Pancreas (tissue), 10 donors: Measurements from ENCODE around the gene CCDC106. TPM values are rescaled to one million over a fixed set of nuclear protein-coding genes. Genes with fewer than 3 reads are reported as not detected.

ENCODE experiments used
- ATAC-seq, 4 donors: fragments of 200-7000 bp; cut with Tn5 transposase; one replicate each; pipeline versions ENCODE4 v1.8.0 to v1.9.1; 2020; ENCODE audit warnings: mild to moderate bottlenecking in 4 of 4, moderate library complexity in 4 of 4
- DNase-seq, 6 donors: peaks; one replicate each; pipeline ENCODE4 v3.0.0-alpha.2; 2020
- FAIRE-seq: peaks from 2 replicates; lab custom pipeline; 2012; peaks lifted over from hg19 to GRCh38; lab: Jason Lieb, UNC
- H3K27ac ChIP-seq, 4 donors: fragments of 200-600 bp; sonication (generic); 1 replicate in 3 of 4; 2 replicates in 1 of 4; pipeline versions ENCODE4 v1.5.0 to v1.8.0; 2020
- H3K27me3 ChIP-seq, 4 donors: fragments of 200-600 bp; one replicate each; pipeline ENCODE4 v1.8.0; 2021
- H3K36me3 ChIP-seq, 3 donors: fragments of 200-600 bp; sonication (generic) in 1 of 3; one replicate each; pipeline versions ENCODE4 v1.5.0 to v1.8.0; 2020 to 2021
- H3K4me1 ChIP-seq, 3 donors: fragments of 200-600 bp; one replicate each; pipeline ENCODE4 v1.8.0; 2021
- H3K4me3 ChIP-seq, 4 donors: fragments of 200-600 bp; sonication (generic) in 2 of 4; one replicate each; pipeline versions ENCODE4 v1.5.0 to v1.8.0; 2020 to 2021
- H3K9me3 ChIP-seq, 4 donors: fragments of 200-600 bp; one replicate each; pipeline ENCODE4 v1.8.0; 2021
- WGBS, 2 donors: extraction: QIAGEN DNeasy Blood & Tissue Kit; methylation state at CpG; one replicate each; pipeline ENCODE4 v1.1.7; 2013; 5-methylcytosine and 5-hydroxymethylcytosine counted together
- intact Hi-C, 3 donors: fragments of 100-400 bp; cut with DNase I; formaldehyde crosslinking; loops; one replicate each; pipeline versions ENCODE4 v1.11.1 to v1.14.2; 2022
- polyA plus RNA-seq, 2 donors: library from polyadenylated mRNA; stranded (reverse); fragments of 200-250 nt; gene quantifications; one replicate each; pipeline ENCODE4 v1.2.3, GENCODE V29; 2013
- total RNA-seq, 6 donors: library from RNA; stranded (reverse); fragmentation: NEBNext Ultra II Directional in 4 of 6; extraction: Animal tissue kit (Norgen Biotek cat#: 25700) in 4 of 6; gene quantifications; one replicate each; pipeline versions ENCODE4 v1.2.1 to v1.2.4, GENCODE V29; 2021 to 2023
- TF ChIP-seq, protein P1 (sequence below), 4 donors: fragments of 200-600 bp; sonication (generic) in 3 of 4; IDR thresholded peaks; one replicate each; pipeline versions ENCODE4 v1.5.0 to v1.8.0; 2021; ENCODE audit warnings: antibody characterized with exemption in 4 of 4
- donor health status: healthy with polysubstance abuse.
- donor health status: DM: no; HTN: no; CAD: no; lungs with moderate emphysema.
- donor health status: DM: no; HTN: no; CAD: no.
- donor health status: control.
- donor health status: control.
- donor health status: Bipolar disorder and iron deficiency.
- donor health status: DM: yes; HTN: yes; CAD: no.
- donor health status: DM: no; HTN: no; CAD: no.
- donor health status: DM: no; HTN: no; CAD: no.
- donor health status: DM: yes; HTN: yes; CAD: no.

The CCDC106 gene
- total and polyA plus RNA-seq, 8 donors, result 3.2 to 22.8 (median 5.4) TPM

DNA sequence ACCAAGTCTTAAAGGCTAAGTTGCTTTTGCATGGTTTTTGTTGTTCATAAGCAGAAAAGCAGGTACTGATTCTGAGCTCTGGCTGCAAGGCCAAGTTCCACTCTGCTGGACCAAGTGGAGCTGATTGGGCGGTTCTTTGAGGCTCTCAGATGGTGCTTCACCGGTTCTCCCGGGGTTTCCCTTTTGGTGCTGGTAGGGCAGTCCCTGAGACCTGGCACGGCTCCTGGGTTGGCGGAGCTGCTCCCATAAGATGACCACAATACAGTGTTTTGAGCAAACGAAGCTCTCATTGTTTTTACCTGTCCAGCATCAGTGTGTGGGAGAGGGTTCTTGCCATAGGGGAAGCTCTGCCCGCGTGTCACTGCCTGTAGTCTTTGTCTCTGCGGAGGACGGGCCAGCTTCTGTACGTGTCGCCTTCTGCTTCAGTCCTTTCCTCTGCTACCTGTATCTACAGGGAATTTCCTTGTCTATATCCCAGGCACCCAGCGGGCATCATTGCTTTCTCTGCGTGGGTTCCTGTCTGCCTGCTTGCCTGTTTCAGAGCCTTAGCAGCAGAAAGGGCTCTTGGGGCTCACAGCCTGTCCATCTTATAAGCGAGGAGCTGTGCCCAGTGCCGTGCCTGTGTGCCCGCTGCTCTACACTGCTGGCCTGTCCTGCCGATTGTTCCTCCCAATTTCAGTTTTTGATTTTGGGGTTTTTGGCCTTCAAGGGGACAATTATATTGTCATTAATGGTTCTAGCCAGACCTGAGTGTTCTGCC lies 9.2 kb downstream of the CCDC106 start:
- intact Hi-C loops, result no loop called here
- Histone ChIP-seq H3K27me3 (no peaks in the 10 kb centered on the region), H3K4me1 (peaks cover 18 to 24% (median 22%) of the 10 kb centered on the region in 3 donors), H3K27ac (peak overlapping the region in 1 of 4 donors; percentile 12), H3K36me3 (peaks cover 0 to 14% (median 14%) of the 10 kb centered on the region in 3 donors), H3K9me3 (no peaks in the 10 kb centered on the region), H3K4me3 (peak overlapping the region in 2 of 4 donors; percentile 66 to 100)
- 12 to 16% methylated on average over 18 of the region's 18 CpGs for WGBS, 2 donors
- DNase-seq (peak in 3 of 6 donors; percentile 26 to 64 (median 53)), ATAC-seq (no peak), FAIRE-seq (no peak)
- TF ChIP-seq, protein P1, sequence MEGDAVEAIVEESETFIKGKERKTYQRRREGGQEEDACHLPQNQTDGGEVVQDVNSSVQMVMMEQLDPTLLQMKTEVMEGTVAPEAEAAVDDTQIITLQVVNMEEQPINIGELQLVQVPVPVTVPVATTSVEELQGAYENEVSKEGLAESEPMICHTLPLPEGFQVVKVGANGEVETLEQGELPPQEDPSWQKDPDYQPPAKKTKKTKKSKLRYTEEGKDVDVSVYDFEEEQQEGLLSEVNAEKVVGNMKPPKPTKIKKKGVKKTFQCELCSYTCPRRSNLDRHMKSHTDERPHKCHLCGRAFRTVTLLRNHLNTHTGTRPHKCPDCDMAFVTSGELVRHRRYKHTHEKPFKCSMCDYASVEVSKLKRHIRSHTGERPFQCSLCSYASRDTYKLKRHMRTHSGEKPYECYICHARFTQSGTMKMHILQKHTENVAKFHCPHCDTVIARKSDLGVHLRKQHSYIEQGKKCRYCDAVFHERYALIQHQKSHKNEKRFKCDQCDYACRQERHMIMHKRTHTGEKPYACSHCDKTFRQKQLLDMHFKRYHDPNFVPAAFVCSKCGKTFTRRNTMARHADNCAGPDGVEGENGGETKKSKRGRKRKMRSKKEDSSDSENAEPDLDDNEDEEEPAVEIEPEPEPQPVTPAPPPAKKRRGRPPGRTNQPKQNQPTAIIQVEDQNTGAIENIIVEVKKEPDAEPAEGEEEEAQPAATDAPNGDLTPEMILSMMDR (IDR thresholded peaks at IDR 0.05), result no peak

DNA sequence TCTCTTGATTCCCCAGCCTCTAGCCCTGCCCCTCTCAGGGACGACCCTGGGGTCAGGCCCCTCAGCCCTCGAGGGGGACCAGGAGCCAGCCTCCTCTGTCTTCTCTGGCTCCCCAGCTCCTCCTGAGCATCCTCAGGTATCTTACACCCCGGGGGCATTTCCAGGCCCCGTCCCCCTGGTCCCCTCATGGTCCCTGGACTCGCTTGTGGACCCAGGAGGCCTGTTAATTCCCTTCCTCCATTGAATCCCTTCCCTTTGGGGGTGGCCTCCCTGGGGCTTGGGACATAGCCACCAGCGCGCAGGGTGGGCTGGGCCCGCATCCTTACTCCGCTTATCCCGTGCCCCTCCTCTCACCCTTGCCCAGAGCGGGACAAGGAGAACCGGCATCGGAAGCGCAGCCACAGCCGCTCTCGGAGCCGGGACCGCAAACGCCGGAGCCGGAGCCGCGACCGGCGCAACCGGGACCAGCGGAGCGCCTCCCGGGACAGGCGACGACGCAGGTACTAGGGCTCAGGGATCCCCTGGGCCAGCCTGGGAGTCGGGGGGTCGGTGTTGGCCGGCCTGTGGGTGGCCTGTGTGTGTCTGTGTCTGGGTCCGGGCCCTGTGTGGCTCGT lies 10.9 kb downstream of the CCDC106 start:
- TF ChIP-seq, protein P1 (IDR thresholded peaks at IDR 0.05), result no peak

GRCh38 chr19:55659822-55660221 lies 11.8 kb downstream of the CCDC106 start:
- Histone ChIP-seq H3K27ac (no peak overlapping the region), H3K4me3 (no peak overlapping the region), H3K27me3 (no peaks in the 10 kb centered on the region), H3K36me3 (peaks cover 5 to 36% (median 28%) of the 10 kb centered on the region in 3 donors), H3K4me1 (peaks cover 18 to 24% (median 22%) of the 10 kb centered on the region in 3 donors), H3K9me3 (no peaks in the 10 kb centered on the region)
- ATAC-seq (no peak), DNase-seq (peak in 1 of 6 donors; percentile 60), FAIRE-seq (no peak)
- TF ChIP-seq, protein P1 (IDR thresholded peaks at IDR 0.05), result no peak
- WGBS, 2 donors, result 70 to 75% methylated on average over 9 of the region's 9 CpGs
- intact Hi-C loops, result no loop called here

More for the DNA sequence above, 10.9 kb downstream of the CCDC106 start:
- H3K9me3 ChIP-seq, result no peaks in the 10 kb centered on the region
- H3K4me1 ChIP-seq, result peaks cover 18 to 24% (median 22%) of the 10 kb centered on the region in 3 donors
- no peak overlapping the region for H3K27ac ChIP-seq
- 86 to 92% methylated on average over 37 of the region's 37 CpGs for WGBS, 2 donors
- intact Hi-C loops, result no loop called here
- no peak overlapping the region for H3K4me3 ChIP-seq
- H3K36me3 ChIP-seq, result peaks cover 5 to 30% (median 23%) of the 10 kb centered on the region in 3 donors
- H3K27me3 ChIP-seq, result no peaks in the 10 kb centered on the region
- FAIRE-seq, result no peak
- DNase-seq, result peak in 2 of 6 donors; percentile 33 to 62
- ATAC-seq, result no peak

DNA sequence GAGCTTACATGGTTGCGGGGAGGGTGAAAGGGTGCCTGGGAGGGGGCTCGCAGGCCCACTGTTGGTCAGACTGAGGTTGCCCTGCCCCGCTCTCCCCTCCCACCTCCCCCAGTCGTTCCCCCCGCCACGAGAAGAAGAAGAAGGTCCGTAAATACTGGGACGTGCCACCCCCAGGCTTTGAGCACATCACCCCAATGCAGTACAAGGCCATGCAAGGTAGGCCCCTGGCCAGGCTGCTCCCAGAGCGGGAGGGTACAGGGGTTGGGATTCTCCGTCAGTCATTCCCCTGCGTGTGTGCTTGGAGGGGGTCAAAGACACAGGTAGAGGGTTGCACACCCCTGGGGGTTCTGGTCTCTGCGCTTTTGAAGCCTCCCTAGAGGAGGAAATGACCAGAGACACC lies 12.4 kb downstream of the CCDC106 start:
- intact Hi-C loops, result no loop called here
- FAIRE-seq, result no peak
- DNase-seq, result peak in 1 of 6 donors; percentile 36

More for the DNA sequence above, 12.4 kb downstream of the CCDC106 start:
- TF ChIP-seq, protein P1 (IDR thresholded peaks at IDR 0.05), result no peak
- Histone ChIP-seq H3K4me3 (no peak overlapping the region), H3K4me1 (peaks cover 18 to 24% (median 22%) of the 10 kb centered on the region in 3 donors), H3K27ac (no peak overlapping the region), H3K9me3 (no peaks in the 10 kb centered on the region), H3K27me3 (no peaks in the 10 kb centered on the region), H3K36me3 (peaks cover 5 to 36% (median 28%) of the 10 kb centered on the region in 3 donors)
- 81 to 82% methylated on average over 12 of the region's 12 CpGs for WGBS, 2 donors
- no peak for ATAC-seq
